ENCODE data around the gene AFG1L.

DNA sequence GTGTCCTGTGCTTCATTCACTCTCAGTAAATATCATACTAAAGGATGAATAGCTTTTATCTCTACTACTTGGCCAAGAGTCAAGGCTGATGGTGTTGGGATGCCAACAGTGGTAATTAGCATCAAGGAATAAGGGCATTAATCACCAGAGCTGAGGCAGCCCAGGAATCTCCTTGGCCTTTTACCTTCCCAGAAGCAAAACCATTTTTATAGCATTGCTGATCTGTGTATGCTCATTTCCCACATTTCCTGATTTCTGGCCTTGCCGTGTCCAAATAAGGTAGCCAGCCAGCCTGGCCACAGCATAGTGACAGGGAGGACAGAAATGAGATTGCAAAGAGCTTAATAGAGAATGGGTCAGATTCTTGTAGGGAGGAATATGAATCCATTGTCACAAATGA is 189.2 kb downstream of the AFG1L start:
- TF ChIP-seq, protein P1, sequence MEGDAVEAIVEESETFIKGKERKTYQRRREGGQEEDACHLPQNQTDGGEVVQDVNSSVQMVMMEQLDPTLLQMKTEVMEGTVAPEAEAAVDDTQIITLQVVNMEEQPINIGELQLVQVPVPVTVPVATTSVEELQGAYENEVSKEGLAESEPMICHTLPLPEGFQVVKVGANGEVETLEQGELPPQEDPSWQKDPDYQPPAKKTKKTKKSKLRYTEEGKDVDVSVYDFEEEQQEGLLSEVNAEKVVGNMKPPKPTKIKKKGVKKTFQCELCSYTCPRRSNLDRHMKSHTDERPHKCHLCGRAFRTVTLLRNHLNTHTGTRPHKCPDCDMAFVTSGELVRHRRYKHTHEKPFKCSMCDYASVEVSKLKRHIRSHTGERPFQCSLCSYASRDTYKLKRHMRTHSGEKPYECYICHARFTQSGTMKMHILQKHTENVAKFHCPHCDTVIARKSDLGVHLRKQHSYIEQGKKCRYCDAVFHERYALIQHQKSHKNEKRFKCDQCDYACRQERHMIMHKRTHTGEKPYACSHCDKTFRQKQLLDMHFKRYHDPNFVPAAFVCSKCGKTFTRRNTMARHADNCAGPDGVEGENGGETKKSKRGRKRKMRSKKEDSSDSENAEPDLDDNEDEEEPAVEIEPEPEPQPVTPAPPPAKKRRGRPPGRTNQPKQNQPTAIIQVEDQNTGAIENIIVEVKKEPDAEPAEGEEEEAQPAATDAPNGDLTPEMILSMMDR (IDR thresholded peaks at IDR 0.05; ENCODE audit: insufficient read depth, low read length), result no peak
- no peak for TF ChIP-seq POLR2AphosphoS5 (IDR thresholded peaks at IDR 0.05; ENCODE audit: low read depth)

Data from HL-60 (cell line).